Gastroesophageal sphincter (tissue), 3 donors: ENCODE measurements around the gene VMP1.
A peak's percentile ranks its signal among the peaks of the same experiment; 100 is the strongest.

Source experiments
- EP300 ChIP-seq: sonication (generic); formaldehyde crosslinking; IDR thresholded peaks from one replicate; pipeline ENCODE4 v1.6.1; 2017; ENCODE audit warnings: antibody characterized with exemption, mild to moderate bottlenecking
- POLR2A ChIP-seq, 2 donors: fragments of 450-650 bp; IDR thresholded peaks; one replicate each; pipeline ENCODE4 v1.6.1; 2017; ENCODE audit warnings: antibody characterized with exemption in 2 of 2, mild to moderate bottlenecking in 2 of 2, moderate library complexity in 1 of 2
- TF ChIP-seq, protein P1 (sequence below), 4 experiments: fragments of 200-600 bp in 2 of 4; fragments of 450-650 bp in 2 of 4; sonication (generic) in 1 of 4; IDR thresholded peaks; one replicate each; pipeline ENCODE4 v1.5.1; 2017 to 2019; ENCODE audit warnings: antibody characterized with exemption in 4 of 4, mild to moderate bottlenecking in 2 of 4, moderate library complexity in 2 of 4

DNA sequence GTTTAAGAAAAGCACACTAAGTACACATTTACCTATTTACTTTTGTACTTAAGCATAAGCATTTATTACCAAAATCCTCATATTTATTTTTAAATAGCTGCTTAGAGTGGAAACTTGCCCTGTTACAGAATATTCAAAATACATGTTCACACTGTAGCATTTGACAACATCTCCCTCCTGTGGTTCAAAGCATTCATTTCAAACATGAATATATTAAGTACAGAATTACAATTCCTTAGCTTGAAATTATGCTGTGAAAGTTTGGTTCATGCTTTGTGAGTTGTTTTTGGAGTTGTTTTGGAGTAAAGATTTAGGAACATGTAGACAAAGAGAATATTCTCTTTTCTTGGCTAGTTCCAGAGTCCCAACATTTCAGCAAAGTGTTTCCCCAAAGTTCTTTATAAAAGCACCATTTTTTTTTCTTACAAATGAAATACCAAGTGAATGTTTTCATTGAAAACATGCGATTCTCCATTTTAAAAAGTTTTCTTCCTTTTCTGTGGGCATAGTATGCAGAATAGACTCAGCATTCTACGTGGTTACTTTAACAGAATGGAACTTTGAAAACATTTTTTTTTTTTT is 152.1 kb downstream of the VMP1 start:
- TF ChIP-seq, protein P1, sequence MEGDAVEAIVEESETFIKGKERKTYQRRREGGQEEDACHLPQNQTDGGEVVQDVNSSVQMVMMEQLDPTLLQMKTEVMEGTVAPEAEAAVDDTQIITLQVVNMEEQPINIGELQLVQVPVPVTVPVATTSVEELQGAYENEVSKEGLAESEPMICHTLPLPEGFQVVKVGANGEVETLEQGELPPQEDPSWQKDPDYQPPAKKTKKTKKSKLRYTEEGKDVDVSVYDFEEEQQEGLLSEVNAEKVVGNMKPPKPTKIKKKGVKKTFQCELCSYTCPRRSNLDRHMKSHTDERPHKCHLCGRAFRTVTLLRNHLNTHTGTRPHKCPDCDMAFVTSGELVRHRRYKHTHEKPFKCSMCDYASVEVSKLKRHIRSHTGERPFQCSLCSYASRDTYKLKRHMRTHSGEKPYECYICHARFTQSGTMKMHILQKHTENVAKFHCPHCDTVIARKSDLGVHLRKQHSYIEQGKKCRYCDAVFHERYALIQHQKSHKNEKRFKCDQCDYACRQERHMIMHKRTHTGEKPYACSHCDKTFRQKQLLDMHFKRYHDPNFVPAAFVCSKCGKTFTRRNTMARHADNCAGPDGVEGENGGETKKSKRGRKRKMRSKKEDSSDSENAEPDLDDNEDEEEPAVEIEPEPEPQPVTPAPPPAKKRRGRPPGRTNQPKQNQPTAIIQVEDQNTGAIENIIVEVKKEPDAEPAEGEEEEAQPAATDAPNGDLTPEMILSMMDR (IDR thresholded peaks at IDR 0.05): peak; percentile 44 to 80 (median 64)
- TF ChIP-seq EP300: no peak
- TF ChIP-seq POLR2A (IDR thresholded peaks at IDR 0.05): no peak
